Central memory CD8-positive, alpha-beta T cell (primary cell): ENCODE results near the gene FBXL17.

Source experiments
- ATAC-seq: fragments of 150-1000 bp; cut with Tn5 transposase; replicated peaks from 2 replicates; pipeline ENCODE4 v1.10.0; 2022; ENCODE audit warnings: mild to moderate bottlenecking, moderate FRiP score, moderate number of reproducible peaks; ENCODE audit not compliant: poor library complexity, severe bottlenecking; ENCODE audit errors: extremely low read depth
- DNase-seq, 2 donors: peaks; one replicate each; pipeline ENCODE4 v3.0.0; 2021; ENCODE audit warnings: low spot score in 2 of 2
- H3K27ac Mint-ChIP-seq: one replicate; pipeline ENCODE4 v1.8.0; 2022; ENCODE audit warnings: low read depth, mild to moderate bottlenecking, moderate library complexity, mixed read lengths
- H3K27me3 Mint-ChIP-seq: one replicate; pipeline ENCODE4 v1.8.0; 2022; ENCODE audit warnings: mixed read lengths
- H3K36me3 Mint-ChIP-seq: one replicate; pipeline ENCODE4 v1.8.0; 2022; ENCODE audit warnings: mild to moderate bottlenecking, moderate library complexity, mixed read lengths; ENCODE audit not compliant: insufficient read depth
- H3K4me1 Mint-ChIP-seq: one replicate; pipeline ENCODE4 v1.8.0; 2022; ENCODE audit warnings: mixed read lengths
- H3K4me3 Mint-ChIP-seq: one replicate; pipeline ENCODE4 v1.8.0; 2022; ENCODE audit warnings: mild to moderate bottlenecking, moderate library complexity, mixed read lengths
- H3K9me3 Mint-ChIP-seq: one replicate; pipeline ENCODE4 v1.8.0; 2022; ENCODE audit warnings: mixed read lengths

The FBXL17 gene

DNA sequence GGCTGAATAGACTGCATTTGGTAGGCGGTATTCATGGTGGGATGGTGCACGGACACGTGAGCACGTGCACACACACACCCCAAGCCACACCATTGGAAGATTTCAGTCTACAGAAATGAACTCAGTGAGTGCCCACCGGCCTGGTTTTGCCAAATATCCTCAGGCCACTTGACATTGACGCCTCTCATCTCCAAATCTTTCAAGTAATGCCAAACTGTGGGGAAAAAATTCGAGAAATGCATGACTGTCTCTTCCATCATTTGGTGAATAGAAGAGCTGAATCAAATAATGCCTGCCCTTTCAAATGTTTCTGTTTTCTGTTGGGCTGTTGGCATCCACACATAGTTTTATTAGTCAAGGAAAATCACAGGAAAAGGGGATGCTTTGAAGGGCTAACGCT lies 528.9 kb downstream of the FBXL17 start:
- H3K4me3 Mint-ChIP-seq: no peak overlapping the region
- H3K4me1 Mint-ChIP-seq: no peaks in the 10 kb centered on the region
- ATAC-seq (no peak), DNase-seq (no peak)
- no peak overlapping the region for H3K27ac Mint-ChIP-seq
- no peaks in the 10 kb centered on the region for H3K27me3 Mint-ChIP-seq
- no peaks in the 10 kb centered on the region for H3K9me3 Mint-ChIP-seq
- H3K36me3 Mint-ChIP-seq: no peaks in the 10 kb centered on the region

GRCh38 chr5:107849118-107849517 lies 532.8 kb downstream of the FBXL17 start:
- no peak overlapping the region for H3K4me3 Mint-ChIP-seq
- no peaks in the 10 kb centered on the region for H3K36me3 Mint-ChIP-seq
- no peaks in the 10 kb centered on the region for H3K4me1 Mint-ChIP-seq
- no peak for DNase-seq
- no peaks in the 10 kb centered on the region for H3K27me3 Mint-ChIP-seq
- H3K27ac Mint-ChIP-seq: no peak overlapping the region
- no peak for ATAC-seq
- H3K9me3 Mint-ChIP-seq: no peaks in the 10 kb centered on the region

GRCh38 chr5:107840592-107840991 lies 541.3 kb downstream of the FBXL17 start:
- Mint-ChIP-seq H3K9me3 (no peaks in the 10 kb centered on the region), H3K27ac (no peak overlapping the region), H3K36me3 (no peaks in the 10 kb centered on the region), H3K4me3 (no peak overlapping the region), H3K4me1 (no peaks in the 10 kb centered on the region), H3K27me3 (peaks cover 41% of the 10 kb centered on the region)
- no peak for ATAC-seq
- no peak for DNase-seq

DNA sequence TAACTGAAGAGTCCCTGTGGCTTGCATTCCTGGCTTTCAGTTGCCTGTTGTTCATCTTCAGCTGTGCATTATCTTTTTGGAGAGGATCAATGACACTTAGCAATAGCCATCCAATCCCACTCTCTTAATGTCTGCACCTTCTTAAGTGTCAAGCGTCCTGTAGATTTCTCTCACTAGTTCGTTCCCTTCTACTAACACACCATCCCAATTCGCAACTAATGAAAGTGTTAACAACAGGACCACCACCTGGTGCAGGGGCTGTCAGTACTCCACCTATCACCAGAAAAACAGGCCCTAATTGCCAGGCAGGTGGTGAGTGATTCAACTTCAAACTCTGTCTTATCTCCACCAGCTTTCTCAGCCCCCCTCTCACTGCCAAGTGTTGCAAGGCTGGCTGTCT lies 541.7 kb downstream of the FBXL17 start:
- Mint-ChIP-seq H3K36me3 (no peaks in the 10 kb centered on the region), H3K27ac (no peak overlapping the region), H3K4me1 (no peaks in the 10 kb centered on the region), H3K27me3 (peaks cover 41% of the 10 kb centered on the region), H3K9me3 (no peaks in the 10 kb centered on the region), H3K4me3 (no peak overlapping the region)
- DNase-seq (no peak), ATAC-seq (no peak)

GRCh38 chr5:107835096-107835495 lies 546.8 kb downstream of the FBXL17 start:
- peaks cover 15% of the 10 kb centered on the region for H3K27me3 Mint-ChIP-seq
- no peaks in the 10 kb centered on the region for H3K36me3 Mint-ChIP-seq
- H3K4me3 Mint-ChIP-seq: no peak overlapping the region
- H3K9me3 Mint-ChIP-seq: no peaks in the 10 kb centered on the region
- DNase-seq (no peak), ATAC-seq (no peak)
- H3K4me1 Mint-ChIP-seq: no peaks in the 10 kb centered on the region
- H3K27ac Mint-ChIP-seq: no peak overlapping the region

DNA sequence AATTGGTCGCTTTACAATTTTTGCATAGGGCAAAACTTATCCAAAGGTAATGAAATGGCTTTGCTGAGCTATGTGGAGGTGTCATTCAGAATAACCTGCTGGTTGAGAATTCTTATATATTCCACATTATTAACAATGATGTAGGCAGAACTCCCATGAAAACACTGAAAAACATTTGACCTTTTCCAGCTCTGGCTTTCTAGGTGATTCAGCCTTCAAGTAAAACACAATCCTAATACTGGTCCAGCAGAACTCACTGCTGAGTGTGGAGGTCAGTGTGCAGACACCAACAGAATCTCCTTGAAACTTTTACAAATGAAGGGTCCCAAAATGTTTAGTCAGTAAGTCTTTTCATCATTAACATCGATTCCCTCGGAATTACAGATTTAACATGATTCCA lies 549.2 kb downstream of the FBXL17 start:
- Mint-ChIP-seq H3K9me3 (no peaks in the 10 kb centered on the region), H3K4me3 (no peak overlapping the region), H3K27ac (no peak overlapping the region), H3K27me3 (peaks cover 13% of the 10 kb centered on the region), H3K4me1 (no peaks in the 10 kb centered on the region), H3K36me3 (no peaks in the 10 kb centered on the region)
- ATAC-seq: no peak
- DNase-seq: no peak

DNA sequence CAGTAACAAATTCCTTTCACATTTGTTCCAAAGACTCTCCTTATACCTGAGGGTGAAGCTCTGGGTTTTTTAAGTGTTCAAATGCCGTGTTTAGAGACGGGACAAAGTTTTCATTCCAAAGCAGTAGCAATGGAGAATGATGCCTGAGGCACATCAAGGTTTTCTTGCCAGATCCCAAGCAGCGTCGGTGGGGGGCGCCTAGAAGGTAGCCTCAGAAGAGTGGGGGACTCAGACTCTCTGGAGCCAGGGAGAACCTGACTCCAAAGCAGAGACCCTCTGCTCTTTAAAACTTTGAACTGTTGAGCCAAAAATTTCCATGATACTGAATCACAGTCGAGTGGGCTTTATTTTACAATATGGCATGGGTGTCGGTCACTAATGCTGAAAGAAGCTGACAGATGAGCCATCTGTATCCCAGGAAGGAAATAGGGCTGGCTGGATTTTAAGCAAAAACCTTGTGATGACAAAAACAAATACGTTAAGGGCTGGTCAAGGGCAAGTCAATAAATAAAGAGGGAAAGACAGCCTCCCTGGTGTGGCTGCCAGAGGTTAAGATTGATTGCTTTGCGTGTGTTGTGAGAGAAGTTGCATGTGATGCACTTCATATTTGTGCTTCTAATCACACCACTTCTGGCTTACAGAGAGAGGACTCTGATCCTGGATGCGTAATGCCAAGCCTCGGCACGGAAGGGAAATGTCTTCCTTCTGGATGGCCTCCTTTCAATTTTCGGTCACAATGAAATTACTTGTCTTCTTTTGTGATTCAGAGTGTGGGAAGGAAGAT lies 550.1 kb downstream of the FBXL17 start:
- no peak for DNase-seq
- Mint-ChIP-seq H3K27me3 (peaks cover 19% of the 10 kb centered on the region), H3K4me1 (no peaks in the 10 kb centered on the region), H3K36me3 (no peaks in the 10 kb centered on the region), H3K27ac (no peak overlapping the region), H3K4me3 (no peak overlapping the region), H3K9me3 (no peaks in the 10 kb centered on the region)
- no peak for ATAC-seq

- Mint-ChIP-seq H3K27me3 (peaks cover 24% of the 10 kb centered on the region), H3K27ac (no peak overlapping the region), H3K4me3 (no peak overlapping the region), H3K4me1 (no peaks in the 10 kb centered on the region), H3K9me3 (no peaks in the 10 kb centered on the region), H3K36me3 (no peaks in the 10 kb centered on the region)
- no peak for DNase-seq
- ATAC-seq: no peak
Observed at GRCh38 chr5:107830750-107831149, 551.1 kb downstream of the FBXL17 start.

GRCh38 chr5:107826311-107827000 lies 555.4 kb downstream of the FBXL17 start:
- H3K4me1 Mint-ChIP-seq: no peaks in the 10 kb centered on the region
- ATAC-seq (no peak), DNase-seq (no peak)
- H3K4me3 Mint-ChIP-seq: no peak overlapping the region
- H3K36me3 Mint-ChIP-seq: no peaks in the 10 kb centered on the region
- H3K27me3 Mint-ChIP-seq: peaks cover 31% of the 10 kb centered on the region
- H3K9me3 Mint-ChIP-seq: no peaks in the 10 kb centered on the region
- H3K27ac Mint-ChIP-seq: no peak overlapping the region

- H3K4me3 Mint-ChIP-seq: no peak overlapping the region
- no peaks in the 10 kb centered on the region for H3K36me3 Mint-ChIP-seq
- no peak overlapping the region for H3K27ac Mint-ChIP-seq
- no peak for ATAC-seq
- no peaks in the 10 kb centered on the region for H3K4me1 Mint-ChIP-seq
- no peak for DNase-seq
- H3K9me3 Mint-ChIP-seq: no peaks in the 10 kb centered on the region
- peaks cover 20% of the 10 kb centered on the region for H3K27me3 Mint-ChIP-seq
Observed at GRCh38 chr5:107824821-107825220, 557.1 kb downstream of the FBXL17 start.

- Mint-ChIP-seq H3K36me3 (no peaks in the 10 kb centered on the region), H3K27me3 (peaks cover 9% of the 10 kb centered on the region), H3K9me3 (no peaks in the 10 kb centered on the region), H3K27ac (no peak overlapping the region), H3K4me1 (no peaks in the 10 kb centered on the region), H3K4me3 (no peak overlapping the region)
- ATAC-seq (no peak), DNase-seq (no peak)
Observed at GRCh38 chr5:107821288-107821687, 560.6 kb downstream of the FBXL17 start.

- Mint-ChIP-seq H3K36me3 (no peaks in the 10 kb centered on the region), H3K9me3 (no peaks in the 10 kb centered on the region), H3K4me3 (no peak overlapping the region), H3K27ac (no peak overlapping the region), H3K27me3 (peaks cover 9% of the 10 kb centered on the region), H3K4me1 (no peaks in the 10 kb centered on the region)
- ATAC-seq: no peak
- no peak for DNase-seq
Observed at GRCh38 chr5:107820429-107820828, 561.5 kb downstream of the FBXL17 start.

GRCh38 chr5:107817951-107818350 lies 563.9 kb downstream of the FBXL17 start:
- H3K36me3 Mint-ChIP-seq: no peaks in the 10 kb centered on the region
- no peaks in the 10 kb centered on the region for H3K9me3 Mint-ChIP-seq
- H3K27me3 Mint-ChIP-seq: no peaks in the 10 kb centered on the region
- no peaks in the 10 kb centered on the region for H3K4me1 Mint-ChIP-seq
- no peak overlapping the region for H3K4me3 Mint-ChIP-seq
- no peak overlapping the region for H3K27ac Mint-ChIP-seq
- no peak for DNase-seq
- no peak for ATAC-seq
